ENCODE data around the gene MBOAT2. TPM values are rescaled to one million over a fixed set of nuclear protein-coding genes. Genes with fewer than 3 reads are reported as not detected.

Gene MBOAT2
- total and polyA plus RNA-seq, 2 experiments from 2014 or later = 15.9 to 22.7 TPM

- TF ChIP-seq, protein P1, sequence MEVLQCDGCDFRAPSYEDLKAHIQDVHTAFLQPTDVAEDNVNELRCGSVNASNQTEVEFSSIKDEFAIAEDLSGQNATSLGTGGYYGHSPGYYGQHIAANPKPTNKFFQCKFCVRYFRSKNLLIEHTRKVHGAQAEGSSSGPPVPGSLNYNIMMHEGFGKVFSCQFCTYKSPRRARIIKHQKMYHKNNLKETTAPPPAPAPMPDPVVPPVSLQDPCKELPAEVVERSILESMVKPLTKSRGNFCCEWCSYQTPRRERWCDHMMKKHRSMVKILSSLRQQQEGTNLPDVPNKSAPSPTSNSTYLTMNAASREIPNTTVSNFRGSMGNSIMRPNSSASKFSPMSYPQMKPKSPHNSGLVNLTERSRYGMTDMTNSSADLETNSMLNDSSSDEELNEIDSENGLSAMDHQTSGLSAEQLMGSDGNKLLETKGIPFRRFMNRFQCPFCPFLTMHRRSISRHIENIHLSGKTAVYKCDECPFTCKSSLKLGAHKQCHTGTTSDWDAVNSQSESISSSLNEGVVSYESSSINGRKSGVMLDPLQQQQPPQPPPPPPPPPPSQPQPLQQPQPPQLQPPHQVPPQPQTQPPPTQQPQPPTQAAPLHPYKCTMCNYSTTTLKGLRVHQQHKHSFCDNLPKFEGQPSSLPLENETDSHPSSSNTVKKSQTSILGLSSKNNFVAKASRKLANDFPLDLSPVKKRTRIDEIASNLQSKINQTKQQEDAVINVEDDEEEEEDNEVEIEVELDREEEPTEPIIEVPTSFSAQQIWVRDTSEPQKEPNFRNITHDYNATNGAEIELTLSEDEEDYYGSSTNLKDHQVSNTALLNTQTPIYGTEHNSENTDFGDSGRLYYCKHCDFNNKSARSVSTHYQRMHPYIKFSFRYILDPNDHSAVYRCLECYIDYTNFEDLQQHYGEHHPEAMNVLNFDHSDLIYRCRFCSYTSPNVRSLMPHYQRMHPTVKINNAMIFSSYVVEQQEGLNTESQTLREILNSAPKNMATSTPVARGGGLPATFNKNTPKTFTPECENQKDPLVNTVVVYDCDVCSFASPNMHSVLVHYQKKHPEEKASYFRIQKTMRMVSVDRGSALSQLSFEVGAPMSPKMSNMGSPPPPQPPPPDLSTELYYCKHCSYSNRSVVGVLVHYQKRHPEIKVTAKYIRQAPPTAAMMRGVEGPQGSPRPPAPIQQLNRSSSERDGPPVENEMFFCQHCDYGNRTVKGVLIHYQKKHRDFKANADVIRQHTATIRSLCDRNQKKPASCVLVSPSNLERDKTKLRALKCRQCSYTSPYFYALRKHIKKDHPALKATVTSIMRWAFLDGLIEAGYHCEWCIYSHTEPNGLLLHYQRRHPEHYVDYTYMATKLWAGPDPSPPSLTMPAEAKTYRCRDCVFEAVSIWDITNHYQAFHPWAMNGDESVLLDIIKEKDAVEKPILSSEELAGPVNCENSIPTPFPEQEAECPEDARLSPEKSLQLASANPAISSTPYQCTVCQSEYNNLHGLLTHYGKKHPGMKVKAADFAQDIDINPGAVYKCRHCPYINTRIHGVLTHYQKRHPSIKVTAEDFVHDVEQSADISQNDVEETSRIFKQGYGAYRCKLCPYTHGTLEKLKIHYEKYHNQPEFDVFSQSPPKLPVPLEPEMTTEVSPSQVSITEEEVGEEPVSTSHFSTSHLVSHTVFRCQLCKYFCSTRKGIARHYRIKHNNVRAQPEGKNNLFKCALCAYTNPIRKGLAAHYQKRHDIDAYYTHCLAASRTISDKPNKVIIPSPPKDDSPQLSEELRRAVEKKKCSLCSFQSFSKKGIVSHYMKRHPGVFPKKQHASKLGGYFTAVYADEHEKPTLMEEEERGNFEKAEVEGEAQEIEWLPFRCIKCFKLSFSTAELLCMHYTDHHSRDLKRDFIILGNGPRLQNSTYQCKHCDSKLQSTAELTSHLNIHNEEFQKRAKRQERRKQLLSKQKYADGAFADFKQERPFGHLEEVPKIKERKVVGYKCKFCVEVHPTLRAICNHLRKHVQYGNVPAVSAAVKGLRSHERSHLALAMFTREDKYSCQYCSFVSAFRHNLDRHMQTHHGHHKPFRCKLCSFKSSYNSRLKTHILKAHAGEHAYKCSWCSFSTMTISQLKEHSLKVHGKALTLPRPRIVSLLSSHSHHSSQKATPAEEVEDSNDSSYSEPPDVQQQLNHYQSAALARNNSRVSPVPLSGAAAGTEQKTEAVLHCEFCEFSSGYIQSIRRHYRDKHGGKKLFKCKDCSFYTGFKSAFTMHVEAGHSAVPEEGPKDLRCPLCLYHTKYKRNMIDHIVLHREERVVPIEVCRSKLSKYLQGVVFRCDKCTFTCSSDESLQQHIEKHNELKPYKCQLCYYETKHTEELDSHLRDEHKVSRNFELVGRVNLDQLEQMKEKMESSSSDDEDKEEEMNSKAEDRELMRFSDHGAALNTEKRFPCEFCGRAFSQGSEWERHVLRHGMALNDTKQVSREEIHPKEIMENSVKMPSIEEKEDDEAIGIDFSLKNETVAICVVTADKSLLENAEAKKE (CRISPR knock-in tag; IDR thresholded peaks at IDR 0.05) = no peak
- TF ChIP-seq STAT1 (IDR thresholded peaks at IDR 0.05; ENCODE audit: unreplicated experiment) (no peak), POLR2AphosphoS5 (IDR thresholded peaks at IDR 0.05; ENCODE audit: low read depth) (no peak), EZH2phosphoT487 (IDR thresholded peaks at IDR 0.05; ENCODE audit: unreplicated experiment) (no peak), ZNF331 (CRISPR knock-in tag; IDR thresholded peaks at IDR 0.05; ENCODE audit: low read depth) (no peak), JUNB (IDR thresholded peaks at IDR 0.05; ENCODE audit: unreplicated experiment) (no peak), NANOG (IDR thresholded peaks at IDR 0.05; ENCODE audit: borderline replicate concordance) (no peak), CREB1 (CRISPR knock-in tag; IDR thresholded peaks at IDR 0.05; ENCODE audit: low read depth) (no peak)
Measured at GRCh38 chr2:9010866-9011265, 7.4 kb upstream of the MBOAT2 start (continued).

GRCh38 chr2:9008951-9009664, 5.6 kb upstream of the MBOAT2 start:
- ATAC-seq = no peak
- DNase-seq (ENCODE audit: low spot score) = no peak
- H3K9me3 Mint-ChIP-seq = 0 out of 3 replicates have a peak, but pooled peaks cover 7% of the 10 kb centered on the region
- TF ChIP-seq CTCF (conservative IDR thresholded peaks at IDR 0.05; ENCODE audit: low read depth in 2 of 2) (no peak), JUNB (IDR thresholded peaks at IDR 0.05; ENCODE audit: unreplicated experiment) (no peak), ZNF114 (CRISPR knock-in tag; IDR thresholded peaks at IDR 0.05) (no peak), POLR2AphosphoS5 (IDR thresholded peaks at IDR 0.05; ENCODE audit: low read depth) (no peak), EZH2phosphoT487 (IDR thresholded peaks at IDR 0.05; ENCODE audit: unreplicated experiment) (no peak), NANOG (IDR thresholded peaks at IDR 0.05; ENCODE audit: borderline replicate concordance) (no peak)
- TF ChIP-seq, protein P2, sequence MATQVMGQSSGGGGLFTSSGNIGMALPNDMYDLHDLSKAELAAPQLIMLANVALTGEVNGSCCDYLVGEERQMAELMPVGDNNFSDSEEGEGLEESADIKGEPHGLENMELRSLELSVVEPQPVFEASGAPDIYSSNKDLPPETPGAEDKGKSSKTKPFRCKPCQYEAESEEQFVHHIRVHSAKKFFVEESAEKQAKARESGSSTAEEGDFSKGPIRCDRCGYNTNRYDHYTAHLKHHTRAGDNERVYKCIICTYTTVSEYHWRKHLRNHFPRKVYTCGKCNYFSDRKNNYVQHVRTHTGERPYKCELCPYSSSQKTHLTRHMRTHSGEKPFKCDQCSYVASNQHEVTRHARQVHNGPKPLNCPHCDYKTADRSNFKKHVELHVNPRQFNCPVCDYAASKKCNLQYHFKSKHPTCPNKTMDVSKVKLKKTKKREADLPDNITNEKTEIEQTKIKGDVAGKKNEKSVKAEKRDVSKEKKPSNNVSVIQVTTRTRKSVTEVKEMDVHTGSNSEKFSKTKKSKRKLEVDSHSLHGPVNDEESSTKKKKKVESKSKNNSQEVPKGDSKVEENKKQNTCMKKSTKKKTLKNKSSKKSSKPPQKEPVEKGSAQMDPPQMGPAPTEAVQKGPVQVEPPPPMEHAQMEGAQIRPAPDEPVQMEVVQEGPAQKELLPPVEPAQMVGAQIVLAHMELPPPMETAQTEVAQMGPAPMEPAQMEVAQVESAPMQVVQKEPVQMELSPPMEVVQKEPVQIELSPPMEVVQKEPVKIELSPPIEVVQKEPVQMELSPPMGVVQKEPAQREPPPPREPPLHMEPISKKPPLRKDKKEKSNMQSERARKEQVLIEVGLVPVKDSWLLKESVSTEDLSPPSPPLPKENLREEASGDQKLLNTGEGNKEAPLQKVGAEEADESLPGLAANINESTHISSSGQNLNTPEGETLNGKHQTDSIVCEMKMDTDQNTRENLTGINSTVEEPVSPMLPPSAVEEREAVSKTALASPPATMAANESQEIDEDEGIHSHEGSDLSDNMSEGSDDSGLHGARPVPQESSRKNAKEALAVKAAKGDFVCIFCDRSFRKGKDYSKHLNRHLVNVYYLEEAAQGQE (IDR thresholded peaks at IDR 0.05; ENCODE audit: unreplicated experiment) = no peak
- TF ChIP-seq, protein P3, sequence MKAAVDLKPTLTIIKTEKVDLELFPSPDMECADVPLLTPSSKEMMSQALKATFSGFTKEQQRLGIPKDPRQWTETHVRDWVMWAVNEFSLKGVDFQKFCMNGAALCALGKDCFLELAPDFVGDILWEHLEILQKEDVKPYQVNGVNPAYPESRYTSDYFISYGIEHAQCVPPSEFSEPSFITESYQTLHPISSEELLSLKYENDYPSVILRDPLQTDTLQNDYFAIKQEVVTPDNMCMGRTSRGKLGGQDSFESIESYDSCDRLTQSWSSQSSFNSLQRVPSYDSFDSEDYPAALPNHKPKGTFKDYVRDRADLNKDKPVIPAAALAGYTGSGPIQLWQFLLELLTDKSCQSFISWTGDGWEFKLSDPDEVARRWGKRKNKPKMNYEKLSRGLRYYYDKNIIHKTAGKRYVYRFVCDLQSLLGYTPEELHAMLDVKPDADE (IDR thresholded peaks at IDR 0.05) = no peak

More at GRCh38 chr2:9008951-9009664, 5.6 kb upstream of the MBOAT2 start:
- Histone ChIP-seq H4K20me1 (replicated peaks; ENCODE audit: insufficient read depth) (no peaks in the 10 kb centered on the region), H3K4me2 (no peak overlapping the region), H2AFZ (no peak overlapping the region), H3K9me2 (ENCODE audit: insufficient read depth) (no peaks in the 10 kb centered on the region), H3K4me3 (no peak overlapping the region), H3K4me1 (ENCODE audit: insufficient read depth) (peaks cover 6% of the 10 kb centered on the region; the same call in 1 of the 2 replicates), H3K27ac (ENCODE audit: low read depth) (no peak overlapping the region), H3K36me3 (ENCODE audit: insufficient read depth) (no peaks in the 10 kb centered on the region), H3K27me3 (ENCODE audit: insufficient read depth) (no peaks in the 10 kb centered on the region), H3F3A (replicated peaks; ENCODE audit: low read depth) (no peaks in the 10 kb centered on the region), H3K79me2 (replicated peaks; ENCODE audit: insufficient read depth) (no peaks in the 10 kb centered on the region)
- Mint-ChIP-seq H3K27ac (no peak overlapping the region), H3K4me1 (peaks cover 8% of the 10 kb centered on the region), H3K27me3 (ENCODE audit: insufficient read depth, low read depth, poor library complexity) (no peaks in the 10 kb centered on the region), H3K36me3 (ENCODE audit: low read depth) (peaks cover 11% of the 10 kb centered on the region), H3K4me3 (no peak overlapping the region)

All from GM23338 (cell line).